ENCODE measurements around the gene MFSD6. TPM values are rescaled to one million over a fixed set of nuclear protein-coding genes. Genes with fewer than 3 reads are reported as not detected.

The MFSD6 gene
- polyA plus RNA-seq, 1 of the 3 experiments (the other 2 are of a cell fraction): 15.1 TPM

DNA sequence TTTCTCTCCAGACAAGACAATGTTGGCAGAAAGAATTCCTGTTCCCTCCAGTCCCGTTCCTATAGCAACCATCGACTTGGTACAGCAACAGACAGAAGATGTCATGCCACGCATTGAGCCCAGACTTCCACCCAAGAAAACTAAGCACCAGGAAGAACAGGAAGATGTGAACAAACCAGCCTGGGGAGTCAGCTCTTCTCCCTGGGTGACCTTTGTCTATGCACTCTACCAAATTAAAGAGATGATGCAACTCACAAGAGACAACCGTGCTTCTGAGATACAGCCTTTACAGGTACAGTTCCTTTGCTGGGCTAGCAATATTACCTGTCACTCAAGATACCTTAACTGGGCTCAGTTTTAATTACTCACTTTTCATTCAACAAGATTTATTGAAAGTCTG lies 89.3 kb downstream of the MFSD6 start:
- no peak for DNase-seq
- H2AFZ ChIP-seq (ENCODE audit: low read depth): no peak overlapping the region
- no peaks in the 10 kb centered on the region; a peak in 1 of 4 replicates for H3K4me1 ChIP-seq (ENCODE audit: control insufficient read depth in 1 of 2, insufficient read depth in 2 of 2, low read depth in 1 of 2, low read length in 1 of 2)
- H4K20me1 ChIP-seq (ENCODE audit: insufficient read depth): no peaks in the 10 kb centered on the region
- H3K36me3 ChIP-seq (replicated peaks in 1 of 2; ENCODE audit: control insufficient read depth in 1 of 2, insufficient read depth in 2 of 2, low read length in 1 of 2): peaks cover 11 to 31% of the 10 kb centered on the region in 2 experiments
- H3K9ac ChIP-seq: no peak overlapping the region
- H3K27ac ChIP-seq (ENCODE audit: low read depth in 2 of 2, low read length in 1 of 2): no peak overlapping the region
- no peaks in the 10 kb centered on the region for H3K79me2 ChIP-seq (ENCODE audit: insufficient read depth)
- H3K4me3 ChIP-seq (ENCODE audit: low read depth in 2 of 2, low read length in 1 of 2): no peak overlapping the region
- no peaks in the 10 kb centered on the region for H3K9me3 ChIP-seq
- no peak overlapping the region for H3K4me2 ChIP-seq
- TF ChIP-seq EZH2phosphoT487 (IDR thresholded peaks at IDR 0.05; ENCODE audit: borderline replicate concordance, low read depth): no peak
- no peak for TF ChIP-seq TAF1 (IDR thresholded peaks at IDR 0.05; ENCODE audit: borderline replicate concordance, low read depth, low read length)
- no peak for TF ChIP-seq RAD21 (IDR thresholded peaks at IDR 0.05; ENCODE audit: low read length)
- no peak for TF ChIP-seq RXRA (IDR thresholded peaks at IDR 0.05; ENCODE audit: borderline replicate concordance, low read depth)
- no peak for TF ChIP-seq CTCF (IDR thresholded peaks at IDR 0.05)
- TF ChIP-seq RCOR1 (IDR thresholded peaks at IDR 0.05; ENCODE audit: low read length): no peak
- no peak for TF ChIP-seq YY1 (IDR thresholded peaks at IDR 0.05; ENCODE audit: low read depth)
- TF ChIP-seq ELF1 (IDR thresholded peaks at IDR 0.05): no peak
- TF ChIP-seq, protein P1, sequence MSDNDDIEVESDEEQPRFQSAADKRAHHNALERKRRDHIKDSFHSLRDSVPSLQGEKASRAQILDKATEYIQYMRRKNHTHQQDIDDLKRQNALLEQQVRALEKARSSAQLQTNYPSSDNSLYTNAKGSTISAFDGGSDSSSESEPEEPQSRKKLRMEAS (IDR thresholded peaks at IDR 0.05; ENCODE audit: low read depth): no peak
- TF ChIP-seq RFX5 (IDR thresholded peaks at IDR 0.05; ENCODE audit: low read length): no peak
- no peak for TF ChIP-seq TEAD4 (IDR thresholded peaks at IDR 0.05; ENCODE audit: borderline replicate concordance, insufficient read depth)
- no peak for TF ChIP-seq NRF1 (IDR thresholded peaks at IDR 0.05; ENCODE audit: low read depth, low read length)
- no peak for TF ChIP-seq SIN3A (IDR thresholded peaks at IDR 0.05; ENCODE audit: borderline replicate concordance, low read depth, low read length)
- TF ChIP-seq GABPA (IDR thresholded peaks at IDR 0.05; ENCODE audit: low read depth): no peak
- TF ChIP-seq NFIC (IDR thresholded peaks at IDR 0.05; ENCODE audit: borderline replicate concordance): no peak
- TF ChIP-seq SMC3 (IDR thresholded peaks at IDR 0.05; ENCODE audit: low read depth, low read length): no peak
- no peak for TF ChIP-seq POLR2AphosphoS5 (IDR thresholded peaks at IDR 0.05; ENCODE audit: low read depth, low read length)
- no peak for TF ChIP-seq IRF3 (IDR thresholded peaks at IDR 0.05; ENCODE audit: low read depth, low read length)
- TF ChIP-seq JUND (IDR thresholded peaks at IDR 0.05): no peak
- TF ChIP-seq USF1 (IDR thresholded peaks at IDR 0.05; ENCODE audit: borderline replicate concordance, low read depth): no peak
- 86% methylated on average over 4 of the region's 4 CpGs for WGBS (ENCODE audit: low lambda C conversion rate)
- POLR2A ChIA-PET: no interaction called here
- H3K9me2 ChIP-seq: no peaks in the 10 kb centered on the region
- H3F3A ChIP-seq (replicated peaks; ENCODE audit: insufficient read depth): no peaks in the 10 kb centered on the region
- H3K27me3 ChIP-seq (ENCODE audit: insufficient read depth): no peaks in the 10 kb centered on the region
- CTCF ChIA-PET: interaction anchor here (1.8 kb wide), 1 partner anchor 14 kb away, joined by 5 read pairs; no protein-coding TSS in a partner anchor
